ENCODE measurements around the gene ARSB. TPM values are rescaled to one million over a fixed set of nuclear protein-coding genes. Genes with fewer than 3 reads are reported as not detected.

The ARSB gene
- total and polyA plus RNA-seq, 9 donors: 3.1 to 10.6 (median 7.6) TPM

GRCh38 chr5:78974011-78974410 is 11.1 kb downstream of the ARSB start:
- no peak for DNase-seq
- Histone ChIP-seq H3K9me3 (no peaks in the 10 kb centered on the region), H3K27ac (no peak overlapping the region), H3K36me3 (no peaks in the 10 kb centered on the region), H3K27me3 (no peaks in the 10 kb centered on the region), H3K4me3 (no peak overlapping the region), H3K4me1 (ENCODE audit: insufficient read depth) (peaks cover 10% of the 10 kb centered on the region)
- intact Hi-C loops (cut with DNase I): no loop called here
- 76 to 78% (median 77%) methylated on average over 5 of the region's 5 CpGs for WGBS, 3 donors
- TF ChIP-seq EP300 (IDR thresholded peaks at IDR 0.05) (no peak), CTCF (IDR thresholded peaks at IDR 0.05) (no peak), POLR2A (IDR thresholded peaks at IDR 0.05) (no peak)

GRCh38 chr5:78972654-78973428 is 12.3 kb downstream of the ARSB start:
- Histone ChIP-seq H3K27me3 (no peaks in the 10 kb centered on the region), H3K36me3 (no peaks in the 10 kb centered on the region), H3K4me1 (ENCODE audit: insufficient read depth) (peaks cover 10% of the 10 kb centered on the region), H3K27ac (no peak overlapping the region), H3K9me3 (no peaks in the 10 kb centered on the region), H3K4me3 (no peak overlapping the region)
- TF ChIP-seq EP300 (IDR thresholded peaks at IDR 0.05): no peak
- no peak for TF ChIP-seq POLR2A (IDR thresholded peaks at IDR 0.05)
- TF ChIP-seq CTCF (IDR thresholded peaks at IDR 0.05): no peak
- intact Hi-C loops (cut with DNase I): no loop called here
- DNase-seq: peak in 4 of 5 donors; percentile 24 to 60 (median 42)
- 10 to 16% (median 16%) methylated on average over 7 of the region's 7 CpGs for WGBS, 3 donors

GRCh38 chr5:78971998-78972397 is 13.1 kb downstream of the ARSB start:
- Histone ChIP-seq H3K9me3 (no peaks in the 10 kb centered on the region), H3K27ac (no peak overlapping the region), H3K36me3 (no peaks in the 10 kb centered on the region), H3K4me1 (ENCODE audit: insufficient read depth) (peaks cover 10% of the 10 kb centered on the region), H3K27me3 (no peaks in the 10 kb centered on the region), H3K4me3 (no peak overlapping the region)
- intact Hi-C loops (cut with DNase I): no loop called here
- WGBS, 3 donors: 72 to 89% (median 76%) methylated on average over 2 of the region's 2 CpGs
- no peak for DNase-seq
- TF ChIP-seq CTCF (IDR thresholded peaks at IDR 0.05): no peak
- TF ChIP-seq EP300 (IDR thresholded peaks at IDR 0.05): no peak
- TF ChIP-seq POLR2A (IDR thresholded peaks at IDR 0.05): no peak

- intact Hi-C loops (cut with DNase I): loop anchor here in 2 of 4 donors (5.0 to 10.0 kb wide), 2 partner anchors 431 to 504 kb away; no protein-coding TSS in a partner anchor
- Histone ChIP-seq H3K27me3 (no peaks in the 10 kb centered on the region), H3K4me1 (ENCODE audit: insufficient read depth) (peaks cover 7% of the 10 kb centered on the region), H3K4me3 (no peak overlapping the region), H3K9me3 (no peaks in the 10 kb centered on the region), H3K27ac (no peak overlapping the region), H3K36me3 (no peaks in the 10 kb centered on the region)
- no peak for DNase-seq
- no peak for TF ChIP-seq CTCF (IDR thresholded peaks at IDR 0.05)
- TF ChIP-seq POLR2A (IDR thresholded peaks at IDR 0.05): no peak
- TF ChIP-seq EP300 (IDR thresholded peaks at IDR 0.05): no peak
- WGBS, 3 donors: 93 to 94% (median 94%) methylated on average over 5 of the region's 5 CpGs
These were observed 16.3 kb downstream of the ARSB start for GRCh38 chr5:78968781-78969180.
